AG04450 (cell line): ENCODE data around the gene STRN3. TPM values are rescaled to one million over a fixed set of nuclear protein-coding genes. Genes with fewer than 3 reads are reported as not detected.

Experiments
- CTCF ChIA-PET: fragments of 300-600, 350-600 bp; formaldehyde crosslinking; extraction: SDS; loops from one replicate; lab custom pipeline; 2022; ENCODE audit warnings: antibody characterized with exemption, inconsistent platforms; lab: Charles Lee
- POLR2A ChIA-PET: fragments of 350-600 bp; formaldehyde crosslinking; extraction: SDS; loops from one replicate; lab custom pipeline; 2021; ENCODE audit warnings: antibody characterized with exemption, inconsistent platforms; lab: Yijun Ruan, JAX
- DNase-seq: peaks from one replicate; pipeline ENCODE4 v3.0.0-alpha.2; 2011; ENCODE audit warnings: low read depth, low spot score
- H3K27ac ChIP-seq: one replicate; pipeline ENCODE4 v1.5.1; 2012; ENCODE audit warnings: low read depth, low read length, control low read depth
- H3K27me3 ChIP-seq: one replicate; pipeline ENCODE4 v1.6.0; 2012; ENCODE audit warnings: low read length; ENCODE audit not compliant: control insufficient read depth, insufficient read depth
- H3K4me3 ChIP-seq: 2 replicates; pipeline ENCODE4 v1.5.1; 2011; ENCODE audit warnings: mild to moderate bottlenecking, low read depth, low read length, control low read depth
- H3K9me3 ChIP-seq: 2 replicates; pipeline ENCODE4 v1.5.1; 2012; ENCODE audit warnings: low read length; ENCODE audit not compliant: control insufficient read depth, insufficient read depth
- polyA plus RNA-seq: library from polyadenylated mRNA; depleted of rRNA; stranded (reverse); fragments of >200 nt; gene quantifications from 2 replicates; pipeline ENCODE4 v1.2.3, GENCODE V29; 2011
- TF ChIP-seq, protein P1 (sequence below): IDR thresholded peaks from 2 replicates; pipeline ENCODE4 v1.5.1; 2011; ENCODE audit warnings: low read depth, low read length, control low read depth, inconsistent platforms

STRN3 gene
- polyA plus RNA-seq, 1 experiment: 41.1 TPM

DNA sequence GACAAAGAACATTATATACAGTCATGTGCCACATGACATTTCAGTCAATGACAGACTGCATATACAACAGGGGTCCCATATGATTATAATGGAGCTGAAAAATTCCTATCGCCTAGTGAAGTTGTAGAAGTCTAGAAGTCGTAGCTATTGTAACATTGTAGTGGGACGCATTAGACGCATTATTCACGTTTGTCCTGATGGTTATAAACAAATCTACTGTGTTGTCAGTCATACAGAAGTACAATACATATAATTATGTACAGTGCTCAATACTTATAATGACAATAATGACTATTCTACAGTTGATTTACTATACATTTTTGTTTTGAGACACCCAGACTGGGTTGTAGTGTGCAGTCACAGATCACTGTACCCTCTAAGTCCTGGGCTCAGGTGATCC, 64.8 kb downstream of the STRN3 start:
- POLR2A ChIA-PET: no interaction called here

DNA sequence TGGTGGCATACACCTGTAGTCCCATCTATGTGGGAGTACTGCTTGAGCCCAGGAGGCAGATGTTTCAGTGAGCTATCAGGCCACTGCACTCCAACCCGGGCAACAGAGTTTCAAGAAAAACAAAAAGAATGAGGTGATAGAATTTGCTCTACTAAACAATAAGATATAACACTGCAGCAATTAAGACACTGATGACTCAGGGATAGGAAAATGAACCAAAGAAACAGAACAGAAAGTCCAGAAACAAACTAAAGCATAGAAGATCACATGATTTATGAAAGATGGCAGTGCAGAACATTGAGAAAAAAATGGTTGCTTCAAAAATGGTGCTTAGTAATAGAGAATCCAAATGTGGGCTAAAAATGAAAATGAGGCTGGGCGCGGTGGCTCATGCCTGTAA, 66.0 kb downstream of the STRN3 start:
- POLR2A ChIA-PET: no interaction called here
- Histone ChIP-seq H3K4me3 (no peak overlapping the region), H3K27me3 (no peaks in the 10 kb centered on the region), H3K27ac (no peak overlapping the region), H3K9me3 (peaks cover under 1% of the 10 kb centered on the region; the same call in 1 of the 2 replicates)
- CTCF ChIA-PET: no interaction called here
- no peak for DNase-seq
- TF ChIP-seq, protein P1, sequence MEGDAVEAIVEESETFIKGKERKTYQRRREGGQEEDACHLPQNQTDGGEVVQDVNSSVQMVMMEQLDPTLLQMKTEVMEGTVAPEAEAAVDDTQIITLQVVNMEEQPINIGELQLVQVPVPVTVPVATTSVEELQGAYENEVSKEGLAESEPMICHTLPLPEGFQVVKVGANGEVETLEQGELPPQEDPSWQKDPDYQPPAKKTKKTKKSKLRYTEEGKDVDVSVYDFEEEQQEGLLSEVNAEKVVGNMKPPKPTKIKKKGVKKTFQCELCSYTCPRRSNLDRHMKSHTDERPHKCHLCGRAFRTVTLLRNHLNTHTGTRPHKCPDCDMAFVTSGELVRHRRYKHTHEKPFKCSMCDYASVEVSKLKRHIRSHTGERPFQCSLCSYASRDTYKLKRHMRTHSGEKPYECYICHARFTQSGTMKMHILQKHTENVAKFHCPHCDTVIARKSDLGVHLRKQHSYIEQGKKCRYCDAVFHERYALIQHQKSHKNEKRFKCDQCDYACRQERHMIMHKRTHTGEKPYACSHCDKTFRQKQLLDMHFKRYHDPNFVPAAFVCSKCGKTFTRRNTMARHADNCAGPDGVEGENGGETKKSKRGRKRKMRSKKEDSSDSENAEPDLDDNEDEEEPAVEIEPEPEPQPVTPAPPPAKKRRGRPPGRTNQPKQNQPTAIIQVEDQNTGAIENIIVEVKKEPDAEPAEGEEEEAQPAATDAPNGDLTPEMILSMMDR: no peak

More for the DNA sequence above, 64.8 kb downstream of the STRN3 start:
- Histone ChIP-seq H3K4me3 (no peak overlapping the region), H3K27me3 (no peaks in the 10 kb centered on the region), H3K27ac (no peak overlapping the region), H3K9me3 (peaks cover 10% of the 10 kb centered on the region)
- TF ChIP-seq, protein P1: no peak
- CTCF ChIA-PET: no interaction called here
- no peak for DNase-seq

DNA sequence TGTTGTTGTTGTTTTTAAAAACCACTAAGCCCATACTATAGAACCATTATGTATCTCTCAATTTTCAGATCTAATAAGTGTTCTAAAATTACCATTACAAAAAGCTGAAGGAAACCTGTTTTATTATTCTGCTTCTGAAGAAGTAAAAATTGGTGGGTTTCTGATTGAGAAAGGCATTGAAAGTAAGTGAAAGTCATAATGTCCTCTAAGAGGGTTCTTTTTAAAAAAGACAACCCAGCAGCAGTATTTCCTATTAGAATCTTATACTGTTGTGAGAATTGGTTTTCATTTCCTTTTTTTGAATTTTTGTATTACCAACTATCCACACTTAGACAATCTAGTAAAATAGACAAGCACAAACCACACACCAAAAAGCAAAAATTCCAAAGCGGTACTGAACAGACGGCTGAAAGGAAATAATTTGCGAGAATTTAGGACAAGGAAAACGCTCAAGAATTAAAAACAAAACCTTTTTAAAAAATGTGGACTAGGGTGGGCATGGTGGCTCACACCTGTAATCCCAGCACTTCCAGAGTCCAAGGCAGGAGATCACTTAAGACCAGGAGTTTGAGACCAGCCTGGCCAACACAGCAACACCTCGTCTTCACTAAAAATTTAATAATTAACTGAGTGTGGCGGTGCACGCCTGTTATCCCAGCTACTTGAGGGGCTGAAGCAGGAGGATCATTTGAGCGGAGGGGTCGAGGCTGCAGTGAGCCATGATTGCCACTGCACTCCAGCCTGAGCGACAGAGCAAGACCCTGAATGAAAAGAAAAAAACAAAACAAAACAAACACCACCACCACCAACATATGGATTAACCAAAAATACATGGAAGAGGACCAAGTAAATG, 67.4 kb downstream of the STRN3 start:
- ChIA-PET CTCF (no interaction called here), POLR2A (no interaction called here)
- no peak overlapping the region for H3K4me3 ChIP-seq
- no peaks in the 10 kb centered on the region; the same call in 1 of the 2 replicates for H3K9me3 ChIP-seq
- H3K27me3 ChIP-seq: no peaks in the 10 kb centered on the region
- DNase-seq: no peak
- no peak overlapping the region for H3K27ac ChIP-seq
- TF ChIP-seq, protein P1: no peak

DNA sequence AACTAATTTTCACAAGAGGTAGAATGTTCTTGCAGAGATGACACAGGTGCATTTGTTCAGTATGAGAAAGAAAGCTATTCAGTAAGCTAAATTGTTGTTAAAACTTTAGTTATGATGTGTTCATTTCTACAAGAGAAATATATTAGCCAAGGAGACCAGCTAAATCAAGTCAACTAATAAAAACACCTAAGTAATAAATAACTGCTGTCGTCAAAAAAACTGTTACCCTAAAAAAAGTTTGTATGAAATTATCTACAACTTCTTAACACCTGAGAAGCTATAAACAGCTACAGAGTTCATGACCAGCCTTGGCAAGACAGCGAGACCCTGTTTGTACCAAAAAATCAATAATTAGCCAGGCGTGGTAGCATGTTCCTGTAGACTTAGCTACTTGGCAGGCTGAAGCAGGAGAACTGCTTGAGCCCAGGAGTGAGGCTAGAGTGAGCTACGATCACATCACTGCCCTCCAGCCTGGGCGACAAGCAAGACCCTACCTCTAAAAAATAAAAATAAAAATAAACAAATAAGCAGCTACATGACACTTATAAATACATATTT, 68.3 kb downstream of the STRN3 start:
- DNase-seq: no peak
- Histone ChIP-seq H3K9me3 (no peaks in the 10 kb centered on the region), H3K27me3 (no peaks in the 10 kb centered on the region), H3K27ac (no peak overlapping the region), H3K4me3 (no peak overlapping the region)
- ChIA-PET POLR2A (no interaction called here), CTCF (no interaction called here)
- TF ChIP-seq, protein P1: no peak

DNA sequence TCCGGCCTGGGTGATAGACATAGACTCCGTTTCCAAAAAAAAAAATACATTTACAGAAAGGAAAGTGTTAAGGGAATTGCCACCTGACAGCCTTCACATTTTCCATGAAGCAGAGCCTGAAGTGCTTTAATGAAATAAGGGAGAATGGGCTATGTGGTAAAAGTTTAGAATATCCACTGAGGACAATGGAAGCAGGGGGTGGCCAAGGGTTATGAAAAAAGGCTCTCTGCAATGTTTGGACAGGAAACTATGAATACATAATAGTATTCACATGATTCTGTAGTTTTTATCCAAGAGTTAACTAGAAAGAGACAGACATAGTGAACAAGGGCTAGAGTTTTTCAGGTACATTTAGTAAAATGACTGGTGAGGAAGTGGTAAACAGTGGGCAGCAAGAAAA, 76.5 kb downstream of the STRN3 start:
- no peak for DNase-seq
- TF ChIP-seq, protein P1: no peak
- no peak overlapping the region for H3K4me3 ChIP-seq
- ChIA-PET CTCF (no interaction called here), POLR2A (no interaction called here)
- no peak overlapping the region for H3K27ac ChIP-seq
- H3K9me3 ChIP-seq: no peaks in the 10 kb centered on the region
- H3K27me3 ChIP-seq: no peaks in the 10 kb centered on the region
